DND-41 (cell line): Measurements from ENCODE around the gene FXYD7.

Source experiments
- ATAC-seq: fragments of 200-7000 bp; cut with Tn5 transposase; 3 replicates; pipeline ENCODE4 v1.9.1; 2021; ENCODE audit warnings: low read depth; ENCODE audit not compliant: insufficient read depth
- DNase-seq: peaks from one replicate; pipeline ENCODE4 v3.0.0-alpha.2; 2020
- H2AFZ ChIP-seq: 2 replicates; pipeline ENCODE4 v1.6.0; 2012; ENCODE audit warnings: low read depth, low read length
- H3K27ac ChIP-seq: 2 replicates; pipeline ENCODE4 v1.5.1; 2012; ENCODE audit warnings: low read length, inconsistent platforms
- H3K27me3 ChIP-seq: fragments of 200-600 bp; sonication (generic); 2 replicates; pipeline ENCODE4 v1.6.0; 2012; ENCODE audit warnings: low read length, mild to moderate bottlenecking, inconsistent platforms; ENCODE audit not compliant: insufficient read depth, poor library complexity
- H3K36me3 ChIP-seq: 2 replicates; pipeline ENCODE4 v1.5.1; 2012; ENCODE audit warnings: low read length, inconsistent platforms; ENCODE audit not compliant: insufficient read depth
- H3K4me1 ChIP-seq: 2 replicates; pipeline ENCODE4 v1.5.1; 2012; ENCODE audit warnings: mild to moderate bottlenecking, low read length; ENCODE audit not compliant: insufficient read depth
- H3K4me2 ChIP-seq: 2 replicates; pipeline ENCODE4 v1.6.0; 2012; ENCODE audit warnings: mild to moderate bottlenecking, moderate library complexity, low read length, inconsistent platforms; ENCODE audit not compliant: insufficient read depth
- H3K4me3 ChIP-seq, 2 experiments: fragments of 200-600 bp in 1 of 2; shearing (Covaris generic) in 1 of 2; 2 replicates each; pipeline ENCODE4 v1.5.1; 2012 to 2016; ENCODE audit warnings: inconsistent platforms in 2 of 2, low read length in 2 of 2, mild to moderate bottlenecking in 2 of 2, low read depth in 1 of 2, moderate library complexity in 1 of 2
- H3K79me2 ChIP-seq: 2 replicates; pipeline ENCODE4 v1.6.0; 2012; ENCODE audit warnings: low read length, inconsistent platforms; ENCODE audit not compliant: insufficient read depth
- H3K9ac ChIP-seq: 2 replicates; pipeline ENCODE4 v1.6.0; 2012; ENCODE audit warnings: low read depth, mild to moderate bottlenecking, inconsistent platforms, low read length, moderate library complexity
- H3K9me3 ChIP-seq: 2 replicates; pipeline ENCODE4 v1.5.1; 2012; ENCODE audit warnings: low read length, moderate library complexity, mild to moderate bottlenecking, inconsistent platforms; ENCODE audit not compliant: insufficient read depth, severe bottlenecking
- H4K20me1 ChIP-seq: 2 replicates; pipeline ENCODE4 v1.6.0; 2012; ENCODE audit warnings: low read length; ENCODE audit not compliant: insufficient read depth
- CTCF ChIP-seq: IDR thresholded peaks from 2 replicates; pipeline ENCODE4 v1.5.1; 2012; ENCODE audit warnings: borderline replicate concordance, low read length, moderate library complexity, mild to moderate bottlenecking; ENCODE audit not compliant: poor library complexity, severe bottlenecking; ENCODE audit errors: extremely low read depth
- EZH2 ChIP-seq: IDR thresholded peaks from 3 replicates; pipeline ENCODE4 v1.6.1; 2012; ENCODE audit warnings: borderline replicate concordance, low read depth, mild to moderate bottlenecking, moderate library complexity, low read length, inconsistent platforms; ENCODE audit not compliant: severe bottlenecking

The FXYD7 gene

DNA sequence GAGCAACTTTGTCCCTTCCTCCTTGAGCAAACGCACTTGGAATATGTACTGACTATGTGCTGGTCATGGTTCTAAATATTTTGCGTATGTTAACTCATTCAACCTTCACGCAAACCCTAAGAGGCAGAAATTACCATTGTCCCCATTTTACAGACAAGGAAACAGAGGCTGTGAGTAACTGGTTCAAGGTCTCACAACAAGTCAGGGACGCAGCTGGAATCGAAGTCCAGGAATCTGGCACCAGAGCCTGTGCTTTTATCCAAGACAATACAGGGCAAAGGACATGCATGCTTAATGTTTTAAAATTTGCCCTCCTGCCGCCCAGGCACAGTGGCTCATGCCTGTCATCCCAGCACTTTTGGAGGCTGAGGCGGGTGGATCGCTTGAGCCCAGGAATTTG, 16.6 kb downstream of the FXYD7 start:
- Histone ChIP-seq H3K36me3 (peaks cover 73% of the 10 kb centered on the region), H3K4me3 (no peak overlapping the region), H2AFZ (no peak overlapping the region), H3K27ac (no peak overlapping the region), H4K20me1 (peaks cover 3% of the 10 kb centered on the region; the same call in 1 of the 2 replicates), H3K27me3 (no peaks in the 10 kb centered on the region), H3K9me3 (peaks cover 4% of the 10 kb centered on the region), H3K9ac (no peak overlapping the region), H3K4me1 (peaks cover 14% of the 10 kb centered on the region), H3K79me2 (peaks cover 12% of the 10 kb centered on the region; the same call in 1 of the 2 replicates), H3K4me2 (no peak overlapping the region)
- TF ChIP-seq CTCF (no peak), EZH2 (no peak)
- ATAC-seq (no peak), DNase-seq (no peak)

- H3K79me2 ChIP-seq, result no peaks in the 10 kb centered on the region; the same call in 1 of the 2 replicates
- TF ChIP-seq CTCF (no peak), EZH2 (no peak)
- H2AFZ ChIP-seq, result no peak overlapping the region
- H3K4me2 ChIP-seq, result no peak overlapping the region
- peaks cover 2% of the 10 kb centered on the region for H3K4me1 ChIP-seq
- H3K27me3 ChIP-seq, result no peaks in the 10 kb centered on the region
- H3K4me3 ChIP-seq, result no peak overlapping the region
- ATAC-seq (no peak), DNase-seq (no peak)
- H3K9ac ChIP-seq, result no peak overlapping the region
- peaks cover 85% of the 10 kb centered on the region for H3K36me3 ChIP-seq
- H3K9me3 ChIP-seq, result peaks cover 4% of the 10 kb centered on the region
- no peak overlapping the region for H3K27ac ChIP-seq
- no peaks in the 10 kb centered on the region; the same call in 1 of the 2 replicates for H4K20me1 ChIP-seq
Observed at GRCh38 chr19:35160629-35161433, 17.8 kb downstream of the FXYD7 start.

DNA sequence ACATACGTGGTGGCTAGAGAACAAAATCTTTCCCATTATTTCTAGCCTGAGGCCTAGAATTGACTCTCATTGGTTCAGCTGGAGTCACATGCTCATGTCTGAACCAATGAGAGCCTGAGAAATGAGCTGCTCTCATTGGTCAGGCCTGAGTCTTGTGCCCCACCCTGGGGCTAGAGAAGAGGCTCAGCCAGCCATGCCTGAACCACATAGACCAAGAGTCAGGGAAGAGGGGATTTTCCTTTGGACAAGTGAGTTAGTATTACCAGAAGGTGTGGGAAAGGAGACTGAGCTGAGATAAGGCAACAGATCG, 18.3 kb downstream of the FXYD7 start:
- Histone ChIP-seq H3K9ac (no peak overlapping the region), H3K27me3 (no peaks in the 10 kb centered on the region), H2AFZ (no peak overlapping the region), H3K4me2 (no peak overlapping the region), H3K9me3 (peaks cover 4% of the 10 kb centered on the region), H3K79me2 (no peaks in the 10 kb centered on the region), H3K36me3 (peaks cover 91% of the 10 kb centered on the region), H3K27ac (no peak overlapping the region), H3K4me3 (no peak overlapping the region), H3K4me1 (no peaks in the 10 kb centered on the region), H4K20me1 (no peaks in the 10 kb centered on the region; the same call in 1 of the 2 replicates)
- TF ChIP-seq CTCF, result no peak
- DNase-seq, result no peak
- no peak for ATAC-seq
